Activated naive CD4-positive, alpha-beta T cell treated with anti-CD3 and anti-CD28 coated beads for 36 hours (primary cell): ENCODE measurements around the gene ADAMTS10. TPM values are rescaled to one million over a fixed set of nuclear protein-coding genes. Genes with fewer than 3 reads are reported as not detected.
A peak's percentile ranks its signal among the peaks of the same experiment; 100 is the strongest.
"Not testable (repeated sequence)": the region's sequence is repeated elsewhere in the genome, so short reads cannot be mapped to it uniquely, and the experiment has no call there.

Experiments used
- CTCF ChIA-PET: fragments of 350-600 bp; sonication (Branson Sonifier 250); formaldehyde crosslinking; loops from one replicate; lab custom pipeline; 2021; ENCODE audit warnings: antibody characterized with exemption; lab: Charles Lee
- DNase-seq: peaks from one replicate; pipeline ENCODE4 v3.0.0-alpha.2; 2020
- H3K27ac Mint-ChIP-seq: one replicate; pipeline ENCODE4 v1.8.0; 2021; ENCODE audit warnings: mild to moderate bottlenecking, mixed read lengths
- H3K27me3 Mint-ChIP-seq: one replicate; pipeline ENCODE4 v1.8.0; 2021; ENCODE audit warnings: low read depth, mixed read lengths
- H3K36me3 Mint-ChIP-seq: one replicate; pipeline ENCODE4 v1.8.0; 2021; ENCODE audit warnings: low read depth, mixed read lengths
- H3K4me1 Mint-ChIP-seq: one replicate; pipeline ENCODE4 v1.8.0; 2021; ENCODE audit warnings: low read depth, mixed read lengths
- H3K4me3 Mint-ChIP-seq: one replicate; pipeline ENCODE4 v1.8.0; 2021; ENCODE audit warnings: mild to moderate bottlenecking, moderate library complexity, mixed read lengths
- H3K9me3 Mint-ChIP-seq: one replicate; pipeline ENCODE4 v1.8.0; 2021; ENCODE audit warnings: mixed read lengths
- intact Hi-C: fragments of 100-400 bp; cut with micrococcal nuclease; formaldehyde crosslinking; loops from one replicate; pipeline ENCODE4 v1.15.1; 2023
- total RNA-seq, 2 experiments: library from RNA; stranded (reverse); gene quantifications; one replicate each; pipeline ENCODE4 v1.2.3, GENCODE V29; 2021

ADAMTS10 gene
- total RNA-seq, 2 experiments from 2014 or later, result 3.3 to 3.5 TPM

DNA sequence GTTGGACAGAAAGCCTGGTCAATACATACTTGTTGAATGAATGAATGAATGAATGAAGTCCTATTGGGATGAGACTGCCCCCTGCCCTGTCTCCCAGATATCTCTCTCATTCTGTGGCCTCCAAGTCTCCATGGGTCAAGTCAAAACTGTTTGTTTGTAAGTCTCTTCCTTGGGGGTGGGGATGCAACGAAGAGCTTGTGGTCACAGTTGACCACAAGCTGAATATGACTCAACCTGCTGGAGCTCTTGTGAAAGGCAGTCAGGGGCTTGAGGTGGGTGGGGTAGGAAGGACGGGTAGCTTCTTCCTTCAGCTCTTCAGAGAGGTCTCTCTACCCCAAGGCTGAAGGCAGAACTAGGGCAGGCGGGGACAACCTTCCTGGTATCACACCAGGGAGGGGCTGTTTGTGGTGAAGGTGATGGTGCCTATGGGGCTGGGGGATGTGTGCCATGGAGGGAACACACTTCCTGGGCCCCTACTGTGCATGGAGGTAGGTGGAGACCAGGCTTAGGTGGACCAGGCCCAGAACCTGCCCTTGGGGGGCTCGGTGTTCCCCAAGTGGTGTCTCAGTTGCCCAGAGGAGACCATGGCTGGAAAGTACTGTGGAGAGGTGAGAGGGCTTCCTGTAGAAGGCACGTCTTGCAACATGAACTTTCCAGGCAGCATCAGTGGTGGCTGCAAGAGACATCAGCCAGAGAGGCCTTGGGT is 41.3 kb downstream of the ADAMTS10 start:
- intact Hi-C loops, result loop anchor here (1.0 kb wide), 1 partner anchor 9 kb away; no protein-coding TSS in a partner anchor
- H3K4me3 Mint-ChIP-seq, result no peak overlapping the region
- peak overlapping the region; percentile 69 for H3K27ac Mint-ChIP-seq
- H3K9me3 Mint-ChIP-seq, result no peaks in the 10 kb centered on the region
- H3K27me3 Mint-ChIP-seq, result no peaks in the 10 kb centered on the region
- DNase-seq, result peak; percentile 70
- H3K4me1 Mint-ChIP-seq, result peaks cover 45% of the 10 kb centered on the region
- CTCF ChIA-PET, result interaction anchor here (0.6 to 11.0 kb wide), 3 partner anchors 10 to 302 kb away, joined by 3 to 103 read pairs (median 6); partner anchors contain the start of gene MYO1F
- no peaks in the 10 kb centered on the region for H3K36me3 Mint-ChIP-seq

DNA sequence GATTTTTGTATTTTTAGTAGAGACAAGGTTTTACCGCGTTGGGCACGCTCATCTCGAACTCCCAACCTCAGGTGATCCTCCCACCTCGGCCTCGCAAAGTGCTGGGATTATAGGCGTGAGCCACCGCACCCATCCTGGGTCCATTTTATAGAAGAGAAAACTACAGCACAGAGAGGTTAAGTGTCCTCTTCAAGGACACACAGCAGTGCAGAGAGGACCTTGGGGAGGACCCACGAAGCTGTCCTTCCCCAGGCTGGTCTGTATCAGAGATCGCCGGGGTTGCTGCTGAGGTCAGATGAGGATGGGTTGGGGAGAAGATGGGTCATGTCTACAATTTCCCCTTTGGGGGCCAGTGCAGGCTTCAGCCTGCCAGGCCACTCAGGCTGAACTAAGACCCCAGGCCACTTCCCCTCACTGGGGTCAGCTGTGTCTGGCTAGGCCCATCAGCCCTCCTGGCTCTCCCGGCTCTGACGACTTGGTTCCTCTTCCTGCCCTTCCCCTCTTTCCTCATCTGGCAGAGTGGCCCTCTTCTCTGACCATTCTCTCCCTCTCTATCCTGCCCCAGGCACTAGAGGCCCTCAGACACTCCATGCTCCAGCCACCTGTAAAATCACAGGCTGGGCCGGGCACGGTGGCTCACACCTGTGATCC is 42.9 kb downstream of the ADAMTS10 start:
- Mint-ChIP-seq H3K27ac (no peak overlapping the region), H3K36me3 (no peaks in the 10 kb centered on the region), H3K9me3 (no peaks in the 10 kb centered on the region), H3K4me3 (no peak overlapping the region), H3K4me1 (peaks cover 39% of the 10 kb centered on the region), H3K27me3 (no peaks in the 10 kb centered on the region)
- no peak for DNase-seq
- CTCF ChIA-PET, result interaction anchor here (11.0 kb wide), 1 partner anchor 12 kb away, joined by 103 read pairs; the partner anchor contains the start of gene MYO1F
- intact Hi-C loops, result no loop called here

DNA sequence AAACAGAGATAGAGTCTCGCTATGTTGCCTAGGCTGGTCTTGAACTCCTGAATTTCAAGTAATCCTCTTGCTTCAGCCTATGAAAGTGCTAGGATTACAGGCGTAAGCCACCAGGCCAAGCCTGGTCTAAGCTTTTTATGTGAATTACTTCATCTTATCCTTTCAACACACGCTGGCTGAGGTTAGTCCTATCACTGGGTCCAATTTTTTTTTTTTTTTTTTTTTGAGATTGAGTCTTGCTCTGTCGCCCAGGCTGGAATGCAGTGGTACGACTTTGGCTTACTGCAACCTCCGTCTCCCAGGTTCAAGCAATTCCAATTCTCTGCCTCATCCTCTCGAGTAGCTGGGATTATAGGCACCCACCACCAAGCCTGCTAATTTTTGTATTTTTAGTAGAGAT is 43.7 kb downstream of the ADAMTS10 start:
- Mint-ChIP-seq H3K27ac (no peak overlapping the region), H3K9me3 (no peaks in the 10 kb centered on the region), H3K27me3 (no peaks in the 10 kb centered on the region), H3K36me3 (no peaks in the 10 kb centered on the region), H3K4me1 (peaks cover 31% of the 10 kb centered on the region), H3K4me3 (no peak overlapping the region)
- intact Hi-C loops, result no loop called here
- CTCF ChIA-PET, result interaction anchor here (11.0 kb wide), 1 partner anchor 12 kb away, joined by 103 read pairs; the partner anchor contains the start of gene MYO1F
- no peak for DNase-seq

DNA sequence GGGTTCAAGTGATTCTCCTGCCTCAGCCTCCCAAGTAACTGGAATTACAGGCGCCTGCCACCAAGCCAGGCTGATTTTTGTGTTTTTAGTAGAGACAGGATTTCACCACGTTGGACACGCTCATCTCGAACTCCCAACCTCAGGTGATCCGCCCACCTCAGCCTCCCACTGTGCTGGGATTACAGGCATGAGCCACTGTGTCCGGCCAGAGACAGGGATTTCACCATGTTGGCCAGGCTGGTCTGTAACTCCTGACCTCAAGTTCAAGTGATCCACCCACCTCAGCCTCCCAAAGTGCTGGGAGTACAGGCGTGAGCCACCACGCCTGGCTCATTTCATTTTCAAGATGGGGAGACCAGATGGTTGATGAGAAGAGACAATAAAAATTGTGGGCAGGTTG is 45.6 kb downstream of the ADAMTS10 start:
- H3K27ac Mint-ChIP-seq, H3K4me3 Mint-ChIP-seq, intact Hi-C loops, DNase-seq, H3K9me3 Mint-ChIP-seq, H3K36me3 Mint-ChIP-seq, H3K27me3 Mint-ChIP-seq: not testable (repeated sequence)
- CTCF ChIA-PET, result interaction anchor here (0.9 to 11.0 kb wide), 2 partner anchors 14 to 49 kb away, joined by 3 to 103 read pairs; partner anchors contain the start of gene MYO1F
- H3K4me1 Mint-ChIP-seq, result peaks cover 18% of the 10 kb centered on the region

DNA sequence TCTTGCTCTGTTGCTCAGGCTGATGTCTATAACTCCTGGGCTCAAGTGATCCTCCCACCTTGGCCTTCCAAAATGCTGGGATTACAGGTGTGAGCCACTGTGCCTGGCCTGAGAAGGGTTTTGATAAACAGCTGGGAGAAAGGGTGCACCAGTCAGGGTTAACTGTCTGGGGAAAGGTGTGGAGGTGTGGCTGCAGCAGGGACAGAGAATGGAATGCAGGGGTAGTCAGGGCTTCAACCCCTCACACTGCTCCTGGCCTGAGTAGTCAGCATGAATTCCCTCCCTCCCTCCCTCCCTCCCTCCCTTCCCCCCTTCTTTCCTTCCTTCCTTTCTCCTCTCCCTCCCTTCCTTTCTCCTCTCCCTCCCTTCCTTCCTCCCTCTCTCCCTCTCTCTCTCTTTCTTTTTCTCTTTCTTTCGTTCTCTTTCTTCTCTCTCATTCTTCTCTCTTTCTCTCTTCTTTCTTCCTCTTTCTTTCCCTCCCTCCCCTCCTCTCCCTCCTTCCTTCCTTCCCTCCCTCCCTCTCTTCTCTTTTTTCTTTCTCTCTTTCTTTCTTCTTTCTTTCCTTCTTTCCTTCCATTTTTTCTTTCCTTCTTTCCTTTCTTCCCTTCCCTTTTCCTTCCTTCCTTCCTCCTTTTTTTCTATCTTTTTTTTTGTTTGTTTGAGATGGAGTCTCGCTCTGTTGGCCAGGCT is 49.3 kb downstream of the ADAMTS10 start:
- intact Hi-C loops, result no loop called here
- Mint-ChIP-seq H3K27me3 (no peaks in the 10 kb centered on the region), H3K4me1 (peaks cover 11% of the 10 kb centered on the region), H3K9me3 (no peaks in the 10 kb centered on the region), H3K36me3 (no peaks in the 10 kb centered on the region), H3K4me3 (no peak overlapping the region), H3K27ac (no peak overlapping the region)
- CTCF ChIA-PET, result interaction anchor here (1.2 kb wide), 1 partner anchor 31 kb away, joined by 5 read pairs; no protein-coding TSS in a partner anchor
- no peak for DNase-seq

DNA sequence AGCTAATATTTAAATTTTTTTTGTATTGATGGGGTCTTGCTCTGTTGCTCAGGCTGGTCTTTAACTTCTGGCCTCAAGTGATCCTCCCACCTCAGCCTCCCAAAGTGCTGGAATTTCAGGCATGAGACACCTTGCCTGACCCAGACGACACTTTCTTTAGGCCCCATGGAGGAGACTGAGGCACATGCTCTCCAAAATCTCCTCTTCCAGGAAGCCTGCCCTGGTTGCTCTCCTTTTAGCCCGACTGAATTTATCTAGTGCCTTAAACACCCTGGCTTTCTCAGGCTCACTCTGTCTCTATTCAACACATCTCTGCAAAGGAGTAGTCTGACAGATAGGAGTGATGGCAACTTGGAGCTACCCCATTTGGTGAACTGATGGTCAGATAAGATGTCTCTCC is 52.2 kb downstream of the ADAMTS10 start:
- DNase-seq, result no peak
- Mint-ChIP-seq H3K4me1 (peaks cover 11% of the 10 kb centered on the region), H3K9me3 (no peaks in the 10 kb centered on the region), H3K27ac (peak overlapping the region; percentile 71), H3K4me3 (no peak overlapping the region), H3K27me3 (no peaks in the 10 kb centered on the region), H3K36me3 (no peaks in the 10 kb centered on the region)
- CTCF ChIA-PET, result interaction anchor here (1.0 to 2.2 kb wide), 4 partner anchors 18 to 23 kb away, joined by 3 to 10 read pairs (median 5); partner anchors contain the start of gene MYO1F
- intact Hi-C loops, result no loop called here

DNA sequence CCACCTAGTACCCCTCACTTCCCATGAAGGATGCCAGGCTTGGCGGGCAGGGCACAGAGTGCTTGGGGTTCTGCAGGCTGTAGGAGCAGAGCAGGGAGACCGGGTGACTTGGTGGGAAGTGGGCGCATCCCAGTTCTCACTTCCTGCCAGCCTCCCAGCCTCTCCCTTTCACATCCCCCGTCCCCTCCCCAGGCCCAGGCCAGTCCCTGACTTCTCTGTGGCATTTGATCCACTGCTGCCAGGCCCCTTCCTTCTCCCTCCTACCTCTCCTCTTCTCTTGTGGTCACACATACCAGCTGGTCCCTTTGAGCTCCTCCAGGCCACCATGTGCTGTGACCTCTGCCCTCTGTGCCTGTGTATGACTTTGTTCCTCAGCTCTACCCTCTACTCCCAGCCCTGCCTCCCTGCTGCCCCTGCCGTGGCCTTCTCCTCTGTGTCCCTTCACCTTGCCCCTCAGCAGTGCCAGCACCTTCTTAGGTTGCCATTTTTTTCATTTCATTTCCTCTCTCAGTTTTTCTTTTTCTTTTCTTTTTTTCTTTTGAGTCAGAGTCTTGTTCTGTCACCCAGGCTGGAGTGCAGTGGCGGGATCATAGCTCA is 52.8 kb downstream of the ADAMTS10 start:
- H3K4me1 Mint-ChIP-seq, result peaks cover 11% of the 10 kb centered on the region

DNA sequence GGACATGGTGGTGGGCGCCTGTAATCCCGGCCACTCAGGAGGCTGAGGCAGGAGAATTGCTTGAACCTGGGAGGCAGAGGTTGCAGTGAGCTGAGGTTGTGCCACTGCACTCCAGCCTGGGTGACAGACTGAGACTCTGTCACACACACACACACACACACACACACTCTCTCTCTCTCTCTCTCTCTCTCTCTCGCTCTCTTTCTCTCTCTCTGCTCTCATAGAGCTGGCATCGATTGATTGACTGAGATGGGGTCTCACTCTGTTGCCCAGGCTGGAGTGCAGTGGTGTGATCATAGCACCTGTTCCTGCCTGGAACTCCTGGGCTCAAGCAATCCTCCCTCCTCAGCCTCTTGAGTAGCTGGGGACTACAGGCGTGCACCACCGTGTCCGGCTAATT is 56.8 kb downstream of the ADAMTS10 start:
- H3K27ac Mint-ChIP-seq, H3K36me3 Mint-ChIP-seq, CTCF ChIA-PET, intact Hi-C loops, H3K4me3 Mint-ChIP-seq, H3K4me1 Mint-ChIP-seq, DNase-seq, H3K27me3 Mint-ChIP-seq, H3K9me3 Mint-ChIP-seq: not testable (repeated sequence)

More for the DNA sequence above, 52.8 kb downstream of the ADAMTS10 start:
- H3K27me3 Mint-ChIP-seq, result no peaks in the 10 kb centered on the region
- CTCF ChIA-PET, result interaction anchor here (1.0 to 2.2 kb wide), 4 partner anchors 18 to 23 kb away, joined by 3 to 10 read pairs (median 5); partner anchors contain the start of gene MYO1F
- no peak for DNase-seq
- H3K9me3 Mint-ChIP-seq, result no peaks in the 10 kb centered on the region
- H3K27ac Mint-ChIP-seq, result peak overlapping the region; percentile 71
- intact Hi-C loops, result no loop called here
- no peaks in the 10 kb centered on the region for H3K36me3 Mint-ChIP-seq
- H3K4me3 Mint-ChIP-seq, result no peak overlapping the region

DNA sequence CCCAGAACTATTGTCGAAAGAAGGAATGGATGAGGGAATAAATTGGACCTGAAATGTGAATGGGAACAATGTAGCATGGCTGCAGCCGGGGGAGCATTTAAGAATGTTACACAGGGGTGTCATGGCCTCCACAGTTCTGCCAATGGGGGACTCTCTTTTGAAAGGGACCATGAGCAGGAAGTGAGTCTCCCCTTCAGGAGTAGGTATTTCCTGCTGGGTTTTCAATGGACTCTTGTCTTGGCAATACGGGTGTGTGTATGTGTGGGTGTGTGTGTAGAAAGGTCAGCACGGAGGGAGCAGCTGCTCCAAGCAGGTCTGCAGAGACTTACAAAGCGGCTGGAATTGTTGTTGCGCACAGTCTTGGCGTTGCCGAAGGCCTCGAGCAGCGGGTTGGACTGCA is 57.7 kb downstream of the ADAMTS10 start:
- CTCF ChIA-PET, result interaction anchor here (0.6 to 0.7 kb wide), 2 partner anchors 19 to 25 kb away, joined by 3 read pairs; no protein-coding TSS in a partner anchor
- intact Hi-C loops, result no loop called here
- DNase-seq, result no peak
- Mint-ChIP-seq H3K4me3 (no peak overlapping the region), H3K4me1 (peaks cover 2% of the 10 kb centered on the region), H3K27me3 (no peaks in the 10 kb centered on the region), H3K27ac (no peak overlapping the region), H3K36me3 (no peaks in the 10 kb centered on the region), H3K9me3 (no peaks in the 10 kb centered on the region)

DNA sequence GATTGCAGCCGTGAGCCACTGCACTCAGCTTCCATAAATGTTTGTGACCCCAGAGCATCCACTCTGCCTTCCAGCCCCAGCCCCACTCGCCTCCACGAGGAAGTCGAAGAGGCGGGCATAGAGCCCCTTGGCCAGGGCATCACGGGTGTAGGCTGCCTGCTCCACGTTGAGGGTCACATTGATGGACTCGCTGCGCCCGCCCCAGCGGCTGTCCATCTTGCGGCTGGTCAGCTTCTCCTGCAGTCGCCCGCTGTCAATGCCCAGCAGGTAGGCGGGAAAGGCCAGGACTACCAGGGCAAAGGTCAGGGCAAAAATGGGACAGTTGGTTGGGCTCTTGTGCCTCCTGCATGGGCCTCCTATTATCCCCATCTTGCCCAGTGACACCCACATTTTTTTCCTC is 60.4 kb downstream of the ADAMTS10 start:
- Mint-ChIP-seq H3K27ac (no peak overlapping the region), H3K4me3 (no peak overlapping the region), H3K27me3 (no peaks in the 10 kb centered on the region), H3K9me3 (no peaks in the 10 kb centered on the region), H3K36me3 (no peaks in the 10 kb centered on the region), H3K4me1 (no peaks in the 10 kb centered on the region)
- CTCF ChIA-PET, result interaction anchor here (0.5 to 0.8 kb wide), 3 partner anchors 28 to 926 kb away, joined by 3 read pairs; no protein-coding TSS in a partner anchor
- intact Hi-C loops, result no loop called here
- no peak for DNase-seq

DNA sequence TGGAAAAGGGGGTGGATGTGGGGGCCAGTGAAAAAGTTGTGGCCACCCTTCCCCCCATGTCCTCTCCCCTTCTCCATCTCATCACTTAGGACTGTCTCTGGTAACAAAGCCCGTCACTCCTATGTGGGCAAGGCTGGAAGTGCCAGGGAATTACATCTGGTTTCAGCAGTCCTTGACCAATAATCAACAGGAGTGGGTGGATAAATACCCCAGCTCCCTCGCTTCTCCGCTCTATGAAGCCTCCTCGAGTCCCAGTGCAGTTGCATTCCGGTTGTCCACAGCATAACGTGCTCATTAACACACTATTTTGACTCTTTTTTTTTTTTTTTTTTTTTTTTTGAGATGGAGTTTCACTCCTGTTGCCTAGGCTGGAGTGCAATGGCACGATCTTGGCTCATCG is 64.8 kb downstream of the ADAMTS10 start:
- intact Hi-C loops, result no loop called here
- Mint-ChIP-seq H3K4me3 (no peak overlapping the region), H3K27me3 (no peaks in the 10 kb centered on the region), H3K27ac (no peak overlapping the region), H3K9me3 (no peaks in the 10 kb centered on the region), H3K4me1 (no peaks in the 10 kb centered on the region), H3K36me3 (no peaks in the 10 kb centered on the region)
- DNase-seq, result no peak
- CTCF ChIA-PET, result interaction anchor here (0.6 kb wide), 1 partner anchor 579 kb away, joined by 3 read pairs; no protein-coding TSS in a partner anchor

DNA sequence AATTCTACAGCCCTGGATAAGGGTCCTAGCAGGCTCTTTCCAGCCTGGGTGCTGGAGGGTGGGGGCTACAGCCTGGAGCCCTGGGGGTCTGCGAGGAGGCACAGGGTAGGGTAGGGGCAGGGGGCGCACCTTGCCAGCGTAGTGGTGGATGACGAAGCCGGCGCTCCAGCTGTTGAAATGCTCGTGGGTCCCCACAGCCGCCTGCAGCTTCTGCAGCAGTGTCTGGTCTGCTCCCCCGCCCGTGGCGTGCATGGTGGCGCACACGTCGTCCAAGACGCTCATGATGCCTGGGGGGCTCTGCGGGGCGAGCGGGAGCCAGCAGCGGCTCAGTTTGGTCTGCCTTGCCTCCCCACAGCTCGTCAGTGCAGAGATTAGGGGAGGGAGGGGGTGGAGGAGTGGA is 66.3 kb downstream of the ADAMTS10 start:
- H3K27ac Mint-ChIP-seq, result no peak overlapping the region
- H3K27me3 Mint-ChIP-seq, result no peaks in the 10 kb centered on the region
- CTCF ChIA-PET, result no interaction called here
- H3K4me3 Mint-ChIP-seq, result no peak overlapping the region
- H3K9me3 Mint-ChIP-seq, result no peaks in the 10 kb centered on the region
- DNase-seq, result no peak
- H3K4me1 Mint-ChIP-seq, result no peaks in the 10 kb centered on the region
- intact Hi-C loops, result no loop called here
- H3K36me3 Mint-ChIP-seq, result no peaks in the 10 kb centered on the region
